H9 (cell line): ENCODE data around the gene C1orf116. TPM values are rescaled to one million over a fixed set of nuclear protein-coding genes. Genes with fewer than 3 reads are reported as not detected.
A peak's percentile ranks its signal among the peaks of the same experiment; 100 is the strongest.

ENCODE experiments used
- DNase-seq: peaks from one replicate; pipeline ENCODE4 v3.0.0-alpha.2; 2017
- H2AFZ ChIP-seq: one replicate; pipeline ENCODE4 v1.6.1; 2013; ENCODE audit warnings: mild to moderate bottlenecking, low read length, control low read depth, moderate library complexity
- H2AK5ac ChIP-seq: 2 replicates; pipeline ENCODE4 v1.6.1; 2013; ENCODE audit warnings: low read length, control low read depth, mixed read lengths; ENCODE audit not compliant: insufficient read length
- H2BK120ac ChIP-seq: one replicate; pipeline ENCODE4 v1.6.1; 2013; ENCODE audit warnings: low read depth, mild to moderate bottlenecking, low read length, control low read depth, inconsistent platforms; ENCODE audit not compliant: poor library complexity, severe bottlenecking
- H2BK12ac ChIP-seq: 2 replicates; pipeline ENCODE4 v1.6.1; 2013; ENCODE audit warnings: low read length, control low read depth, mixed read lengths, low read depth; ENCODE audit not compliant: insufficient read length
- H2BK15ac ChIP-seq: 2 replicates; pipeline ENCODE4 v1.6.1; 2013; ENCODE audit warnings: low read depth, low read length, control low read depth
- H2BK20ac ChIP-seq: one replicate; pipeline ENCODE4 v1.6.1; 2013; ENCODE audit warnings: low read depth, mild to moderate bottlenecking, low read length, control low read depth, inconsistent platforms; ENCODE audit not compliant: poor library complexity, severe bottlenecking
- H2BK5ac ChIP-seq: 2 replicates; pipeline ENCODE4 v1.6.1; 2013; ENCODE audit warnings: low read length, control low read depth, mixed read lengths; ENCODE audit not compliant: insufficient read length
- H3K14ac ChIP-seq: 2 replicates; pipeline ENCODE4 v1.6.1; 2013; ENCODE audit warnings: low read length, control low read depth; ENCODE audit not compliant: insufficient read depth
- H3K18ac ChIP-seq: 2 replicates; pipeline ENCODE4 v1.6.1; 2013; ENCODE audit warnings: low read depth, mild to moderate bottlenecking, mixed read lengths, low read length, control low read depth; ENCODE audit not compliant: insufficient read length
- H3K23ac ChIP-seq: 2 replicates; pipeline ENCODE4 v1.6.1; 2013; ENCODE audit warnings: low read length, control low read depth, mixed read lengths, low read depth; ENCODE audit not compliant: insufficient read length
- H3K23me2 ChIP-seq: 2 replicates; pipeline ENCODE4 v1.6.1; 2013; ENCODE audit warnings: low read depth, mild to moderate bottlenecking, mixed read lengths, low read length, control low read depth; ENCODE audit not compliant: insufficient read length, poor library complexity, severe bottlenecking
- H3K27ac ChIP-seq: 2 replicates; pipeline ENCODE4 v1.5.1; 2013; ENCODE audit warnings: low read length, control low read depth, mixed read lengths, low read depth; ENCODE audit not compliant: insufficient read length
- H3K27me3 ChIP-seq: 2 replicates; pipeline ENCODE4 v1.6.1; 2013; ENCODE audit warnings: low read length, control low read depth, inconsistent platforms; ENCODE audit not compliant: insufficient read depth
- H3K4ac ChIP-seq: 2 replicates; pipeline ENCODE4 v1.6.1; 2013; ENCODE audit warnings: low read depth, mild to moderate bottlenecking, control low read depth, inconsistent platforms, low read length, moderate library complexity
- H3K4me1 ChIP-seq: 2 replicates; pipeline ENCODE4 v1.6.1; 2013; ENCODE audit warnings: low read length, control low read depth, inconsistent platforms; ENCODE audit not compliant: insufficient read depth
- H3K4me2 ChIP-seq: 2 replicates; pipeline ENCODE4 v1.6.1; 2013; ENCODE audit warnings: low read length, control low read depth, mixed read lengths; ENCODE audit not compliant: insufficient read length, insufficient read depth
- H3K56ac ChIP-seq: 2 replicates; pipeline ENCODE4 v1.6.1; 2013; ENCODE audit warnings: low read depth, mild to moderate bottlenecking, mixed read lengths, low read length, control low read depth; ENCODE audit not compliant: insufficient read length
- H3K79me1 ChIP-seq: 2 replicates; pipeline ENCODE4 v1.6.1; 2013; ENCODE audit warnings: low read depth, mild to moderate bottlenecking, moderate library complexity, low read length, control low read depth, inconsistent platforms; ENCODE audit not compliant: insufficient read depth, poor library complexity, severe bottlenecking
- H3K79me2 ChIP-seq: 2 replicates; pipeline ENCODE4 v1.6.1; 2013; ENCODE audit warnings: low read length, control low read depth, inconsistent platforms; ENCODE audit not compliant: insufficient read depth
- H3K9ac ChIP-seq: 2 replicates; pipeline ENCODE4 v1.6.1; 2013; ENCODE audit warnings: low read length, control low read depth, mixed read lengths; ENCODE audit not compliant: insufficient read length; ENCODE audit errors: extremely low read depth
- H3K9me3 ChIP-seq: one replicate; pipeline ENCODE4 v1.6.1; 2013; ENCODE audit warnings: low read depth, low read length, inconsistent platforms; ENCODE audit not compliant: control insufficient read depth
- H3T11ph ChIP-seq: one replicate; pipeline ENCODE4 v1.6.1; 2013; ENCODE audit warnings: mild to moderate bottlenecking, low read length, control low read depth, inconsistent platforms
- H4K20me1 ChIP-seq: one replicate; pipeline ENCODE4 v1.6.1; 2013; ENCODE audit not compliant: control insufficient read depth, insufficient read length, insufficient read depth
- H4K5ac ChIP-seq: 2 replicates; pipeline ENCODE4 v1.6.1; 2013; ENCODE audit warnings: low read depth, mild to moderate bottlenecking, mixed read lengths, low read length, control low read depth; ENCODE audit not compliant: insufficient read length
- H4K8ac ChIP-seq: replicated peaks from 2 replicates; pipeline ENCODE4 v1.6.1; 2013; ENCODE audit warnings: low read length, control low read depth, mixed read lengths, low read depth; ENCODE audit not compliant: insufficient read length
- H4K91ac ChIP-seq: 2 replicates; pipeline ENCODE4 v1.6.1; 2013; ENCODE audit warnings: low read depth, mild to moderate bottlenecking, moderate library complexity, mixed read lengths, low read length, control low read depth; ENCODE audit not compliant: insufficient read length
- H3K27ac Mint-ChIP-seq, 3 experiments: 2 replicates in 2 of 3; 3 replicates in 1 of 3; pipeline ENCODE4 v1.8.0; 2020 to 2021; ENCODE audit warnings: mixed read lengths in 3 of 3, mild to moderate bottlenecking in 1 of 3, moderate library complexity in 1 of 3
- H3K27me3 Mint-ChIP-seq: 2 replicates; pipeline ENCODE4 v1.8.0; 2021; ENCODE audit warnings: low read depth, mild to moderate bottlenecking, moderate library complexity, mixed read lengths
- H3K36me3 Mint-ChIP-seq, 3 experiments: 2 replicates in 2 of 3; 3 replicates in 1 of 3; pipeline ENCODE4 v1.8.0; 2020 to 2021; ENCODE audit warnings: low read depth in 3 of 3, mixed read lengths in 3 of 3; ENCODE audit not compliant: insufficient read depth in 1 of 3
- H3K4me1 Mint-ChIP-seq, 2 experiments: 2 replicates each; pipeline ENCODE4 v1.8.0; 2020; ENCODE audit warnings: mixed read lengths in 2 of 2
- H3K4me3 Mint-ChIP-seq, 2 experiments: 2 replicates in 1 of 2; 3 replicates in 1 of 2; pipeline ENCODE4 v1.8.0; 2020 to 2021; ENCODE audit warnings: mild to moderate bottlenecking in 2 of 2, mixed read lengths in 2 of 2, moderate library complexity in 1 of 2
- H3K9me3 Mint-ChIP-seq, 2 experiments: 2 replicates in 1 of 2; 3 replicates in 1 of 2; pipeline ENCODE4 v1.8.0; 2020; ENCODE audit warnings: mild to moderate bottlenecking in 2 of 2, mixed read lengths in 2 of 2, moderate library complexity in 1 of 2
- WGBS: extraction: QIAGEN DNeasy Blood & Tissue Kit; methylation state at CpG from one replicate; pipeline ENCODE4 v1.1.7; 2013; ENCODE audit warnings: missing lambda C conversion rate, low lambda C conversion rate, mixed read lengths; ENCODE audit not compliant: insufficient read length; ENCODE audit errors: extremely low coverage; 5-methylcytosine and 5-hydroxymethylcytosine counted together
- total RNA-seq: library from RNA; stranded (reverse); gene quantifications from 2 replicates; pipeline ENCODE4 v1.2.1, GENCODE V29; 2021
- TF ChIP-seq, protein P1 (sequence below): fragments of 200-600 bp; sonication (generic); conservative IDR thresholded peaks from 3 replicates; pipeline ENCODE4 v1.8.0; 2021; ENCODE audit warnings: antibody characterized with exemption, mild to moderate bottlenecking

Gene C1orf116
- total RNA-seq, 1 experiment from 2014 or later: 0.48 TPM

GRCh38 chr1:207002724-207003146 lies 29.8 kb downstream of the C1orf116 start:
- H2BK15ac ChIP-seq: no peak overlapping the region
- no peak overlapping the region for H4K91ac ChIP-seq
- H2BK5ac ChIP-seq: no peak overlapping the region
- no peak overlapping the region for H3K27ac ChIP-seq
- no peak overlapping the region for H3K4ac ChIP-seq
- no peak overlapping the region for H4K5ac ChIP-seq
- no peak overlapping the region for H4K8ac ChIP-seq
- H3K23ac ChIP-seq: no peak overlapping the region
- H3K14ac ChIP-seq: no peak overlapping the region
- H3K4me1 Mint-ChIP-seq: peaks cover 24% of the 10 kb centered on the region in 2 experiments
- H3K9me3 Mint-ChIP-seq: no peaks in the 10 kb centered on the region
- no peaks in the 10 kb centered on the region for H3K36me3 Mint-ChIP-seq
- peaks cover 6% of the 10 kb centered on the region for H3K27me3 Mint-ChIP-seq
- H3K79me1 ChIP-seq: no peaks in the 10 kb centered on the region
- no peak overlapping the region for H2BK120ac ChIP-seq
- H2AK5ac ChIP-seq: no peak overlapping the region
- TF ChIP-seq, protein P1, sequence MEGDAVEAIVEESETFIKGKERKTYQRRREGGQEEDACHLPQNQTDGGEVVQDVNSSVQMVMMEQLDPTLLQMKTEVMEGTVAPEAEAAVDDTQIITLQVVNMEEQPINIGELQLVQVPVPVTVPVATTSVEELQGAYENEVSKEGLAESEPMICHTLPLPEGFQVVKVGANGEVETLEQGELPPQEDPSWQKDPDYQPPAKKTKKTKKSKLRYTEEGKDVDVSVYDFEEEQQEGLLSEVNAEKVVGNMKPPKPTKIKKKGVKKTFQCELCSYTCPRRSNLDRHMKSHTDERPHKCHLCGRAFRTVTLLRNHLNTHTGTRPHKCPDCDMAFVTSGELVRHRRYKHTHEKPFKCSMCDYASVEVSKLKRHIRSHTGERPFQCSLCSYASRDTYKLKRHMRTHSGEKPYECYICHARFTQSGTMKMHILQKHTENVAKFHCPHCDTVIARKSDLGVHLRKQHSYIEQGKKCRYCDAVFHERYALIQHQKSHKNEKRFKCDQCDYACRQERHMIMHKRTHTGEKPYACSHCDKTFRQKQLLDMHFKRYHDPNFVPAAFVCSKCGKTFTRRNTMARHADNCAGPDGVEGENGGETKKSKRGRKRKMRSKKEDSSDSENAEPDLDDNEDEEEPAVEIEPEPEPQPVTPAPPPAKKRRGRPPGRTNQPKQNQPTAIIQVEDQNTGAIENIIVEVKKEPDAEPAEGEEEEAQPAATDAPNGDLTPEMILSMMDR: no peak
- no peak overlapping the region for H2BK12ac ChIP-seq
- H3K4me3 Mint-ChIP-seq: no peak overlapping the region
- no peaks in the 10 kb centered on the region for H3K23me2 ChIP-seq
- H3T11ph ChIP-seq: no peak overlapping the region
- H3K4me1 ChIP-seq: no peaks in the 10 kb centered on the region
- no peak for DNase-seq
- no peak overlapping the region for H2AFZ ChIP-seq
- H3K9me3 ChIP-seq: no peaks in the 10 kb centered on the region
- H2BK20ac ChIP-seq: no peak overlapping the region
- H3K56ac ChIP-seq: no peak overlapping the region
- no CpG with 5 or more reads among the region's 1 CpG for WGBS
- H3K27me3 ChIP-seq: no peaks in the 10 kb centered on the region
- H3K4me2 ChIP-seq: no peak overlapping the region
- H3K27ac Mint-ChIP-seq: no peak overlapping the region
- no peaks in the 10 kb centered on the region for H3K79me2 ChIP-seq
- H4K20me1 ChIP-seq: no peaks in the 10 kb centered on the region
- H3K9ac ChIP-seq: no peak overlapping the region
- H3K18ac ChIP-seq: peak overlapping the region; percentile 19
